Measurements from ENCODE around the gene LCA5L. TPM values are rescaled to one million over a fixed set of nuclear protein-coding genes. Genes with fewer than 3 reads are reported as not detected.

The LCA5L gene
- polyA plus RNA-seq, 1 donor from 2014 or later = 0.09 TPM

- Histone ChIP-seq H3K9ac (ENCODE audit: low read length) (no peak overlapping the region), H3K27ac (ENCODE audit: low read length) (no peak overlapping the region), H3K36me3 (ENCODE audit: insufficient read depth, low read length) (no peaks in the 10 kb centered on the region), H3F3A (ENCODE audit: insufficient read depth, low read length, poor library complexity, severe bottlenecking) (no peaks in the 10 kb centered on the region), H3K4me2 (ENCODE audit: low read length) (no peak overlapping the region), H3K9me3 (ENCODE audit: low read length) (no peaks in the 10 kb centered on the region), H4K20me1 (ENCODE audit: insufficient read depth) (no peaks in the 10 kb centered on the region), H3K9me2 (ENCODE audit: insufficient read depth, low read length) (no peaks in the 10 kb centered on the region), H3K27me3 (ENCODE audit: insufficient read depth, low read depth, low read length) (no peaks in the 10 kb centered on the region), H2AFZ (ENCODE audit: low read depth, low read length) (no peak overlapping the region), H3K4me3 (ENCODE audit: low read length) (no peak overlapping the region), H3K79me2 (replicated peaks; ENCODE audit: insufficient read depth, low read length) (no peaks in the 10 kb centered on the region)
- TF ChIP-seq EZH2 (IDR thresholded peaks at IDR 0.05; ENCODE audit: borderline replicate concordance, insufficient read depth, low read length, poor library complexity, severe bottlenecking) (no peak), POLR2AphosphoS5 (IDR thresholded peaks at IDR 0.05) (peak; percentile 18)
Measured at GRCh38 chr21:39484711-39485276, 39.2 kb upstream of the LCA5L start.

- H3K27ac ChIP-seq (ENCODE audit: low read length) = no peak overlapping the region
- no peak for TF ChIP-seq REST (IDR thresholded peaks at IDR 0.05; ENCODE audit: borderline replicate concordance)
- TF ChIP-seq SMC3 (conservative IDR thresholded peaks at IDR 0.05; ENCODE audit: poor library complexity) = no peak
Measured at GRCh38 chr21:39483917-39484316, 38.3 kb upstream of the LCA5L start.

GRCh38 chr21:39481886-39482285 is 36.3 kb upstream of the LCA5L start:
- Histone ChIP-seq H3K9ac (ENCODE audit: low read length) (no peak overlapping the region), H3K27ac (ENCODE audit: low read length) (no peak overlapping the region), H3K9me2 (ENCODE audit: insufficient read depth, low read length) (no peaks in the 10 kb centered on the region), H3K9me3 (ENCODE audit: low read length) (no peaks in the 10 kb centered on the region), H3K4me3 (ENCODE audit: low read length) (no peak overlapping the region), H3F3A (ENCODE audit: insufficient read depth, low read length, poor library complexity, severe bottlenecking) (no peaks in the 10 kb centered on the region), H3K36me3 (ENCODE audit: insufficient read depth, low read length) (no peaks in the 10 kb centered on the region), H3K79me2 (replicated peaks; ENCODE audit: insufficient read depth, low read length) (no peaks in the 10 kb centered on the region), H3K4me2 (ENCODE audit: low read length) (no peak overlapping the region), H4K20me1 (ENCODE audit: insufficient read depth) (no peaks in the 10 kb centered on the region), H2AFZ (ENCODE audit: low read depth, low read length) (no peak overlapping the region), H3K27me3 (ENCODE audit: insufficient read depth, low read depth, low read length) (no peaks in the 10 kb centered on the region)
- TF ChIP-seq POLR2AphosphoS5 (IDR thresholded peaks at IDR 0.05) = no peak
- no peak for TF ChIP-seq TAF1 (IDR thresholded peaks at IDR 0.05; ENCODE audit: low read depth)

More at GRCh38 chr21:39483917-39484316, 38.3 kb upstream of the LCA5L start:
- Histone ChIP-seq H3K27me3 (ENCODE audit: insufficient read depth, low read depth, low read length) (no peaks in the 10 kb centered on the region), H4K20me1 (ENCODE audit: insufficient read depth) (no peaks in the 10 kb centered on the region), H3F3A (ENCODE audit: insufficient read depth, low read length, poor library complexity, severe bottlenecking) (no peaks in the 10 kb centered on the region), H3K4me2 (ENCODE audit: low read length) (no peak overlapping the region), H3K9me3 (ENCODE audit: low read length) (no peaks in the 10 kb centered on the region), H3K36me3 (ENCODE audit: insufficient read depth, low read length) (no peaks in the 10 kb centered on the region), H2AFZ (ENCODE audit: low read depth, low read length) (no peak overlapping the region), H3K9ac (ENCODE audit: low read length) (no peak overlapping the region), H3K9me2 (ENCODE audit: insufficient read depth, low read length) (no peaks in the 10 kb centered on the region), H3K4me3 (ENCODE audit: low read length) (no peak overlapping the region), H3K79me2 (replicated peaks; ENCODE audit: insufficient read depth, low read length) (no peaks in the 10 kb centered on the region)

- Histone ChIP-seq H3K9ac (ENCODE audit: low read length) (no peak overlapping the region), H3K79me2 (replicated peaks; ENCODE audit: insufficient read depth, low read length) (no peaks in the 10 kb centered on the region), H3K4me3 (ENCODE audit: low read length) (no peak overlapping the region), H3K9me2 (ENCODE audit: insufficient read depth, low read length) (no peaks in the 10 kb centered on the region), H3K4me2 (ENCODE audit: low read length) (no peak overlapping the region), H3K9me3 (ENCODE audit: low read length) (no peaks in the 10 kb centered on the region), H3K36me3 (ENCODE audit: insufficient read depth, low read length) (no peaks in the 10 kb centered on the region), H3K27ac (ENCODE audit: low read length) (no peak overlapping the region), H2AFZ (ENCODE audit: low read depth, low read length) (no peak overlapping the region), H4K20me1 (ENCODE audit: insufficient read depth) (no peaks in the 10 kb centered on the region), H3F3A (ENCODE audit: insufficient read depth, low read length, poor library complexity, severe bottlenecking) (no peaks in the 10 kb centered on the region), H3K27me3 (ENCODE audit: insufficient read depth, low read depth, low read length) (no peaks in the 10 kb centered on the region)
- TF ChIP-seq CTCF (IDR thresholded peaks at IDR 0.05; ENCODE audit: poor library complexity, severe bottlenecking) = no peak
- no peak for TF ChIP-seq EZH2 (IDR thresholded peaks at IDR 0.05; ENCODE audit: borderline replicate concordance, insufficient read depth, low read length, poor library complexity, severe bottlenecking)
- TF ChIP-seq MXI1 (conservative IDR thresholded peaks at IDR 0.05; ENCODE audit: poor library complexity, severe bottlenecking) = no peak
- no peak for TF ChIP-seq EP300 (conservative IDR thresholded peaks at IDR 0.05; ENCODE audit: poor library complexity, severe bottlenecking)
- TF ChIP-seq TAF1 (IDR thresholded peaks at IDR 0.05; ENCODE audit: low read depth) = no peak
- no peak for TF ChIP-seq RAD21 (conservative IDR thresholded peaks at IDR 0.05)
- TF ChIP-seq SMC3 (conservative IDR thresholded peaks at IDR 0.05; ENCODE audit: poor library complexity) = no peak
- no peak for TF ChIP-seq POLR2AphosphoS5 (IDR thresholded peaks at IDR 0.05)
- no peak for TF ChIP-seq REST (IDR thresholded peaks at IDR 0.05; ENCODE audit: borderline replicate concordance)
Measured at GRCh38 chr21:39480271-39480670, 34.7 kb upstream of the LCA5L start.

Measured in neural cell (in vitro differentiated cells).